CD4-positive, alpha-beta T cell (primary cell): ENCODE measurements around the gene RNF135. TPM values are rescaled to one million over a fixed set of nuclear protein-coding genes. Genes with fewer than 3 reads are reported as not detected.

Source experiments
- ATAC-seq: fragments of 200-7000 bp; cut with Tn5 transposase; one replicate; pipeline ENCODE4 v1.10.0; 2022; ENCODE audit warnings: mild to moderate bottlenecking; ENCODE audit not compliant: poor library complexity
- CTCF ChIA-PET: fragments of 350-600 bp; sonication (Branson Sonifier 250); formaldehyde crosslinking; loops from one replicate; lab custom pipeline; 2021; ENCODE audit warnings: antibody characterized with exemption, inconsistent platforms; lab: Charles Lee
- POLR2A ChIA-PET: fragments of 350-600 bp; sonication (Branson Sonifier 250); formaldehyde crosslinking; loops from one replicate; lab custom pipeline; 2021; ENCODE audit warnings: antibody characterized with exemption, inconsistent platforms; lab: Charles Lee
- DNase-seq, 14 experiments: peaks; one replicate each; pipeline ENCODE4 v3.0.0-alpha.2; 2013 to 2020; ENCODE audit warnings: mixed read lengths in 2 of 14
- H3K27ac ChIP-seq, 2 donors: one replicate each; pipeline versions ENCODE4 v1.5.1 to v1.7.0; 2013; ENCODE audit warnings: low read length in 2 of 2, low read depth in 1 of 2, mild to moderate bottlenecking in 1 of 2
- H3K27me3 ChIP-seq, 2 experiments: 1 replicate in 1 of 2; 2 replicates in 1 of 2; pipeline versions ENCODE4 v1.6.1 to v1.7.0; 2013; ENCODE audit warnings: low read length in 2 of 2, control low read depth in 1 of 2, mild to moderate bottlenecking in 1 of 2, moderate library complexity in 1 of 2; ENCODE audit not compliant: insufficient read depth in 2 of 2, control insufficient read depth in 1 of 2
- H3K36me3 ChIP-seq: one replicate; pipeline ENCODE4 v1.6.1; 2013; ENCODE audit warnings: low read length, control low read depth; ENCODE audit not compliant: insufficient read depth
- H3K4me1 ChIP-seq: one replicate; pipeline ENCODE4 v1.6.1; 2013; ENCODE audit warnings: low read length, control low read depth; ENCODE audit not compliant: insufficient read depth
- H3K4me3 ChIP-seq: one replicate; pipeline ENCODE4 v1.5.1; 2013; ENCODE audit warnings: mild to moderate bottlenecking, low read length, moderate library complexity
- H3K9me3 ChIP-seq, 2 experiments: 1 replicate in 1 of 2; 2 replicates in 1 of 2; pipeline versions ENCODE4 v1.6.1 to v1.7.0; 2013; ENCODE audit warnings: low read length in 2 of 2, mild to moderate bottlenecking in 2 of 2, control low read depth in 1 of 2, moderate library complexity in 1 of 2; ENCODE audit not compliant: control insufficient read depth in 1 of 2, insufficient read depth in 1 of 2
- H3K27ac Mint-ChIP-seq: one replicate; pipeline ENCODE4 v1.8.0; 2020; ENCODE audit warnings: mixed read lengths
- H3K27me3 Mint-ChIP-seq: one replicate; pipeline ENCODE4 v1.8.0; 2021; ENCODE audit warnings: mixed read lengths
- H3K36me3 Mint-ChIP-seq: one replicate; pipeline ENCODE4 v1.8.0; 2021; ENCODE audit warnings: low read depth, mixed read lengths
- H3K4me1 Mint-ChIP-seq: one replicate; pipeline ENCODE4 v1.8.0; 2021; ENCODE audit warnings: low read depth, mixed read lengths
- H3K4me3 Mint-ChIP-seq: one replicate; pipeline ENCODE4 v1.8.0; 2020; ENCODE audit warnings: mild to moderate bottlenecking, mixed read lengths
- H3K9me3 Mint-ChIP-seq: one replicate; pipeline ENCODE4 v1.8.0; 2020; ENCODE audit warnings: mixed read lengths
- intact Hi-C, 2 experiments: fragments of 100-400 bp; cut with DNase I in 1 of 2; cut with micrococcal nuclease in 1 of 2; formaldehyde crosslinking; loops; one replicate each; pipeline versions ENCODE4 v1.15.1 to v1.9.0; 2023 to 2025; cut with DNase I, micrococcal nuclease
- total RNA-seq, 174 experiments: library from RNA in 2 of 174; stranded (reverse) in 2 of 174; gene quantifications; one replicate each; pipeline ENCODE4 v1.2.3 and lab custom pipeline; 2021 to 2026
- TF ChIP-seq, protein P1 (sequence below): fragments of 200-600 bp; IDR thresholded peaks from one replicate; pipeline ENCODE4 v1.8.0; 2022; ENCODE audit warnings: antibody characterized with exemption, mild to moderate bottlenecking

Gene RNF135
- total RNA-seq, 2 experiments from 2014 or later, result 1.5 to 1.8 TPM

DNA sequence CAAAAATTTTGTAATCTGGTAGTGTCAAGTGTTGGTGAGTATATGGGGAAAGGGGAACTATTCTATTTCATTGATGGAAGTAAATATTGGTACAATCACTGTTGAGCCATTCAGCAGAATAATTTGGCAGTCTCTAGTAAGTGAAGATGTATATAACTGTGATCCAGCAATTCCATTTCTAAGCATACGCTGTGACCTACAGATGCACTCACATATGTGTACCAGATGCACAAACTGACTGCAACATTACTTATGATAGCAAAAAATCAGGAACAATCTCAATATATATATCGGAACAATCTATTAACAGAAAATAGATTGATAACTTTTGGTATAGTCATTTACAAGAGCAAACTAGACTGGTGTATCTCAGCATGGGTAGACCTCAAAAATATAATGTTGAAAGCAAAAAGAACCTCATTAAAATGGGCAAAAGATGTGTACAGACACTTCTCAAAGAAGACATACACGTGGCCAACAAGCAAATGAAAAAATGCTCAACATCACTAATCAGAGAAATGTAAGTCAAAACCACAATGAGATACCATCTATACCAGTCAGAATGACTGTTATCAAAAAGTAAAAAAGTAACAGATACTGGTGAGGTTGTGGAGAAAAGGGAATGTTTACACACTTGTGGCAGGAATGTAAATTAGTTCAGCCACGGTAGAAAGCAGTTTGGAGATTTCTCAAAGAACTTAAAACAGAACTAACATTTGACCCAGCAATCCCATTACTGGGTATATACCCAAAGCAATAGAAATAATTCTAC, 28.3 kb upstream of the RNF135 start:
- Histone ChIP-seq H3K27ac (no peak overlapping the region), H3K4me3 (no peak overlapping the region), H3K9me3 (no peaks in the 10 kb centered on the region), H3K36me3 (no peaks in the 10 kb centered on the region), H3K4me1 (no peaks in the 10 kb centered on the region), H3K27me3 (no peaks in the 10 kb centered on the region)
- no peaks in the 10 kb centered on the region for H3K9me3 Mint-ChIP-seq
- no peaks in the 10 kb centered on the region for H3K36me3 Mint-ChIP-seq
- ChIA-PET POLR2A (no interaction called here), CTCF (no interaction called here)
- no peaks in the 10 kb centered on the region for H3K4me1 Mint-ChIP-seq
- no peaks in the 10 kb centered on the region for H3K27me3 Mint-ChIP-seq
- no peak overlapping the region for H3K27ac Mint-ChIP-seq
- ATAC-seq (no peak), DNase-seq (no peak)
- H3K4me3 Mint-ChIP-seq, result no peak overlapping the region
- intact Hi-C loops, result no loop called here
- TF ChIP-seq, protein P1, sequence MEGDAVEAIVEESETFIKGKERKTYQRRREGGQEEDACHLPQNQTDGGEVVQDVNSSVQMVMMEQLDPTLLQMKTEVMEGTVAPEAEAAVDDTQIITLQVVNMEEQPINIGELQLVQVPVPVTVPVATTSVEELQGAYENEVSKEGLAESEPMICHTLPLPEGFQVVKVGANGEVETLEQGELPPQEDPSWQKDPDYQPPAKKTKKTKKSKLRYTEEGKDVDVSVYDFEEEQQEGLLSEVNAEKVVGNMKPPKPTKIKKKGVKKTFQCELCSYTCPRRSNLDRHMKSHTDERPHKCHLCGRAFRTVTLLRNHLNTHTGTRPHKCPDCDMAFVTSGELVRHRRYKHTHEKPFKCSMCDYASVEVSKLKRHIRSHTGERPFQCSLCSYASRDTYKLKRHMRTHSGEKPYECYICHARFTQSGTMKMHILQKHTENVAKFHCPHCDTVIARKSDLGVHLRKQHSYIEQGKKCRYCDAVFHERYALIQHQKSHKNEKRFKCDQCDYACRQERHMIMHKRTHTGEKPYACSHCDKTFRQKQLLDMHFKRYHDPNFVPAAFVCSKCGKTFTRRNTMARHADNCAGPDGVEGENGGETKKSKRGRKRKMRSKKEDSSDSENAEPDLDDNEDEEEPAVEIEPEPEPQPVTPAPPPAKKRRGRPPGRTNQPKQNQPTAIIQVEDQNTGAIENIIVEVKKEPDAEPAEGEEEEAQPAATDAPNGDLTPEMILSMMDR, result no peak

DNA sequence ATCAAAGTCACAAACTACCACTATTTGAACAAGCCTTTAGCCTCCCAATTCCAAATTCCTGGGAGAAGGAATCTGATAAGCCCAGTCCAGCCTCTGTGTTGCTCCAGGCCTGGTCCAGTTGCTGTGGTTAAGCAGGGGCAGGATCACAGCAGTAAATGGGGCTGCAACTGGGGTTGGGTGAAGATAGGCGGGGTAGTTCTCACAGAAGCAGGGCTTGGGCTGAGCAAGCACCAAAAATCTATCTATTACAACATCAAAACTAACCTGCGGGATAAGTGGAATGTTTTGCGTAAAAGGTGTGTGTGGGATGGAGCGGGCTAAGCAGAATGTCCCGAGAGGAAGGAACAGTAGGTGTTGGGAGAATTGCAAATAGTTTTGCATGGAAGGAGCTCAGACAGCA, 23.0 kb upstream of the RNF135 start:
- H3K9me3 ChIP-seq, result no peaks in the 10 kb centered on the region
- no peak overlapping the region for H3K4me3 Mint-ChIP-seq
- no peaks in the 10 kb centered on the region for H3K9me3 Mint-ChIP-seq
- H3K4me1 Mint-ChIP-seq, result no peaks in the 10 kb centered on the region
- no peaks in the 10 kb centered on the region for H3K27me3 Mint-ChIP-seq
- H3K27me3 ChIP-seq, result no peaks in the 10 kb centered on the region
- H3K4me3 ChIP-seq, result no peak overlapping the region
- TF ChIP-seq, protein P1, result no peak
- CTCF ChIA-PET, result no interaction called here
- H3K27ac ChIP-seq, result no peak overlapping the region
- intact Hi-C loops, result no loop called here
- DNase-seq (no peak), ATAC-seq (no peak)
- no peaks in the 10 kb centered on the region for H3K4me1 ChIP-seq
- H3K27ac Mint-ChIP-seq, result no peak overlapping the region
- no peaks in the 10 kb centered on the region for H3K36me3 Mint-ChIP-seq
- POLR2A ChIA-PET, result no interaction called here
- H3K36me3 ChIP-seq, result no peaks in the 10 kb centered on the region

- Histone ChIP-seq H3K27me3 (no peaks in the 10 kb centered on the region), H3K9me3 (no peaks in the 10 kb centered on the region), H3K27ac (no peak overlapping the region), H3K4me1 (no peaks in the 10 kb centered on the region), H3K4me3 (no peak overlapping the region), H3K36me3 (no peaks in the 10 kb centered on the region)
- Mint-ChIP-seq H3K27ac (no peak overlapping the region), H3K4me3 (no peak overlapping the region), H3K9me3 (no peaks in the 10 kb centered on the region), H3K36me3 (no peaks in the 10 kb centered on the region), H3K4me1 (no peaks in the 10 kb centered on the region), H3K27me3 (no peaks in the 10 kb centered on the region)
- intact Hi-C loops, result no loop called here
- ChIA-PET POLR2A (no interaction called here), CTCF (no interaction called here)
- TF ChIP-seq, protein P1, result no peak
- no peak for DNase-seq
- no peak for ATAC-seq
Observed at GRCh38 chr17:30950189-30950588, 20.6 kb upstream of the RNF135 start.
